Stimulated activated CD4-positive, alpha-beta T cell treated with anti-CD3 and anti-CD28 coated beads, Interleukin-15, amount 100 ng/mL, for 24 hours (primary cell): ENCODE measurements around the gene ENKUR.

Source experiments
- DNase-seq: peaks from one replicate; pipeline ENCODE4 v3.0.0-alpha.2; 2020

ENKUR gene

GRCh38 chr10:24938525-24938924, 77.4 kb downstream of the ENKUR start:
- DNase-seq: no peak

DNA sequence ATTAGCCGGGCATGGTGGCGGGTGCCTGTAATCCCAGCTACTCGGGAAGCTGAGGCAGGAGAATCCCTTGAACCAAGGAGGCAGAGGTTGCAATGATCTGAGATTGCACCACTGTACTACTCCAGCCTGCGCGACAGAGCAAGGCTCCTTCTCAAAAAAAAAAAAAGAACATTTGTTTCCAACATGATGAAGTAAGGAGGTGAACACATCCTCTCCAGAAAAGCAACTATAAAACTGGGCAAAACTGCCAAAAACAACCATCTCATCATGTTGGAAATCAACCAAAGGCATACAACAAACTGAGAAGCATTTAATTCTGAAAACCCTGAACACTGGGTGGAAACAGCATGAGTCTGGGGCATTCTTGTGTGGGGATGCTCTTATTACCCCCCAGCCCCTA, 77.9 kb downstream of the ENKUR start:
- no peak for DNase-seq

GRCh38 chr10:24935504-24936292, 80.3 kb downstream of the ENKUR start:
- no peak for DNase-seq
